CD4-positive, alpha-beta T cell (primary cell): ENCODE measurements around the gene C1QTNF6. TPM values are rescaled to one million over a fixed set of nuclear protein-coding genes. Genes with fewer than 3 reads are reported as not detected.

ENCODE experiments used
- ATAC-seq: fragments of 200-7000 bp; cut with Tn5 transposase; one replicate; pipeline ENCODE4 v1.10.0; 2022; ENCODE audit warnings: mild to moderate bottlenecking; ENCODE audit not compliant: poor library complexity
- CTCF ChIA-PET: fragments of 350-600 bp; sonication (Branson Sonifier 250); formaldehyde crosslinking; loops from one replicate; lab custom pipeline; 2021; ENCODE audit warnings: antibody characterized with exemption, inconsistent platforms; lab: Charles Lee
- POLR2A ChIA-PET: fragments of 350-600 bp; sonication (Branson Sonifier 250); formaldehyde crosslinking; loops from one replicate; lab custom pipeline; 2021; ENCODE audit warnings: antibody characterized with exemption, inconsistent platforms; lab: Charles Lee
- DNase-seq, 14 experiments: peaks; one replicate each; pipeline ENCODE4 v3.0.0-alpha.2; 2013 to 2020; ENCODE audit warnings: mixed read lengths in 2 of 14
- H3K27ac ChIP-seq, 2 donors: one replicate each; pipeline versions ENCODE4 v1.5.1 to v1.7.0; 2013; ENCODE audit warnings: low read length in 2 of 2, low read depth in 1 of 2, mild to moderate bottlenecking in 1 of 2
- H3K27me3 ChIP-seq, 2 experiments: 1 replicate in 1 of 2; 2 replicates in 1 of 2; pipeline versions ENCODE4 v1.6.1 to v1.7.0; 2013; ENCODE audit warnings: low read length in 2 of 2, control low read depth in 1 of 2, mild to moderate bottlenecking in 1 of 2, moderate library complexity in 1 of 2; ENCODE audit not compliant: insufficient read depth in 2 of 2, control insufficient read depth in 1 of 2
- H3K36me3 ChIP-seq: one replicate; pipeline ENCODE4 v1.6.1; 2013; ENCODE audit warnings: low read length, control low read depth; ENCODE audit not compliant: insufficient read depth
- H3K4me1 ChIP-seq: one replicate; pipeline ENCODE4 v1.6.1; 2013; ENCODE audit warnings: low read length, control low read depth; ENCODE audit not compliant: insufficient read depth
- H3K4me3 ChIP-seq: one replicate; pipeline ENCODE4 v1.5.1; 2013; ENCODE audit warnings: mild to moderate bottlenecking, low read length, moderate library complexity
- H3K9me3 ChIP-seq, 2 experiments: 1 replicate in 1 of 2; 2 replicates in 1 of 2; pipeline versions ENCODE4 v1.6.1 to v1.7.0; 2013; ENCODE audit warnings: low read length in 2 of 2, mild to moderate bottlenecking in 2 of 2, control low read depth in 1 of 2, moderate library complexity in 1 of 2; ENCODE audit not compliant: control insufficient read depth in 1 of 2, insufficient read depth in 1 of 2
- H3K27ac Mint-ChIP-seq: one replicate; pipeline ENCODE4 v1.8.0; 2020; ENCODE audit warnings: mixed read lengths
- H3K27me3 Mint-ChIP-seq: one replicate; pipeline ENCODE4 v1.8.0; 2021; ENCODE audit warnings: mixed read lengths
- H3K36me3 Mint-ChIP-seq: one replicate; pipeline ENCODE4 v1.8.0; 2021; ENCODE audit warnings: low read depth, mixed read lengths
- H3K4me1 Mint-ChIP-seq: one replicate; pipeline ENCODE4 v1.8.0; 2021; ENCODE audit warnings: low read depth, mixed read lengths
- H3K4me3 Mint-ChIP-seq: one replicate; pipeline ENCODE4 v1.8.0; 2020; ENCODE audit warnings: mild to moderate bottlenecking, mixed read lengths
- H3K9me3 Mint-ChIP-seq: one replicate; pipeline ENCODE4 v1.8.0; 2020; ENCODE audit warnings: mixed read lengths
- intact Hi-C, 2 experiments: fragments of 100-400 bp; cut with DNase I in 1 of 2; cut with micrococcal nuclease in 1 of 2; formaldehyde crosslinking; loops; one replicate each; pipeline versions ENCODE4 v1.15.1 to v1.9.0; 2023 to 2025; cut with DNase I, micrococcal nuclease
- total RNA-seq, 174 experiments: library from RNA in 2 of 174; stranded (reverse) in 2 of 174; gene quantifications; one replicate each; pipeline ENCODE4 v1.2.3 and lab custom pipeline; 2021 to 2026
- TF ChIP-seq, protein P1 (sequence below): fragments of 200-600 bp; IDR thresholded peaks from one replicate; pipeline ENCODE4 v1.8.0; 2022; ENCODE audit warnings: antibody characterized with exemption, mild to moderate bottlenecking

Gene C1QTNF6
- total RNA-seq, 2 experiments from 2014 or later = 11.9 to 12.1 TPM

DNA sequence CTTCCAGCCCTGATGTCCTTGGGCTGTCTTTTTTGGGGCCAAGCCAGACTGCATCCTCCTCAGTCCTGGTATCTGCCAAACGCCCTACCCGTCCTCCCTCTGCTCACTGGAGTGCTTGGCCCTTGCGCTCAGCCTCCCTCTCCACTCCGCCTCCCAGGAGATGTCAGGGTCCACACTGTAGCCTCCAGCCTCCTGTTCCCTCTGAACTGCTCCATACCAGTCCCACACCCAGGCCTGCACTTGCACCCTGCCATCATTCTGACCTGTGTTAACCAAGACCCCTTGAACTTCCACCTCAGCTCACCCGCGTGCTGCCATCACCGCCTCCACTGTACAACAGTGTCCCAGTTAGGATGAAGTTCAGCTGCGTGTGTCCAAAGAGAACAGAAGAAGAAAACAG is 32.1 kb downstream of the C1QTNF6 start:
- H3K4me3 Mint-ChIP-seq = no peak overlapping the region
- intact Hi-C loops = no loop called here
- H3K4me1 Mint-ChIP-seq = peaks cover 20% of the 10 kb centered on the region
- Histone ChIP-seq H3K4me1 (peaks cover 12% of the 10 kb centered on the region), H3K4me3 (no peak overlapping the region), H3K9me3 (peaks cover 0 to under 1% of the 10 kb centered on the region in 2 experiments), H3K27me3 (no peaks in the 10 kb centered on the region), H3K36me3 (no peaks in the 10 kb centered on the region), H3K27ac (no peak overlapping the region)
- TF ChIP-seq, protein P1, sequence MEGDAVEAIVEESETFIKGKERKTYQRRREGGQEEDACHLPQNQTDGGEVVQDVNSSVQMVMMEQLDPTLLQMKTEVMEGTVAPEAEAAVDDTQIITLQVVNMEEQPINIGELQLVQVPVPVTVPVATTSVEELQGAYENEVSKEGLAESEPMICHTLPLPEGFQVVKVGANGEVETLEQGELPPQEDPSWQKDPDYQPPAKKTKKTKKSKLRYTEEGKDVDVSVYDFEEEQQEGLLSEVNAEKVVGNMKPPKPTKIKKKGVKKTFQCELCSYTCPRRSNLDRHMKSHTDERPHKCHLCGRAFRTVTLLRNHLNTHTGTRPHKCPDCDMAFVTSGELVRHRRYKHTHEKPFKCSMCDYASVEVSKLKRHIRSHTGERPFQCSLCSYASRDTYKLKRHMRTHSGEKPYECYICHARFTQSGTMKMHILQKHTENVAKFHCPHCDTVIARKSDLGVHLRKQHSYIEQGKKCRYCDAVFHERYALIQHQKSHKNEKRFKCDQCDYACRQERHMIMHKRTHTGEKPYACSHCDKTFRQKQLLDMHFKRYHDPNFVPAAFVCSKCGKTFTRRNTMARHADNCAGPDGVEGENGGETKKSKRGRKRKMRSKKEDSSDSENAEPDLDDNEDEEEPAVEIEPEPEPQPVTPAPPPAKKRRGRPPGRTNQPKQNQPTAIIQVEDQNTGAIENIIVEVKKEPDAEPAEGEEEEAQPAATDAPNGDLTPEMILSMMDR = no peak
- H3K27me3 Mint-ChIP-seq = no peaks in the 10 kb centered on the region
- ChIA-PET POLR2A (no interaction called here), CTCF (no interaction called here)
- H3K36me3 Mint-ChIP-seq = no peaks in the 10 kb centered on the region
- no peak overlapping the region for H3K27ac Mint-ChIP-seq
- H3K9me3 Mint-ChIP-seq = no peaks in the 10 kb centered on the region
- ATAC-seq (no peak), DNase-seq (no peak)

DNA sequence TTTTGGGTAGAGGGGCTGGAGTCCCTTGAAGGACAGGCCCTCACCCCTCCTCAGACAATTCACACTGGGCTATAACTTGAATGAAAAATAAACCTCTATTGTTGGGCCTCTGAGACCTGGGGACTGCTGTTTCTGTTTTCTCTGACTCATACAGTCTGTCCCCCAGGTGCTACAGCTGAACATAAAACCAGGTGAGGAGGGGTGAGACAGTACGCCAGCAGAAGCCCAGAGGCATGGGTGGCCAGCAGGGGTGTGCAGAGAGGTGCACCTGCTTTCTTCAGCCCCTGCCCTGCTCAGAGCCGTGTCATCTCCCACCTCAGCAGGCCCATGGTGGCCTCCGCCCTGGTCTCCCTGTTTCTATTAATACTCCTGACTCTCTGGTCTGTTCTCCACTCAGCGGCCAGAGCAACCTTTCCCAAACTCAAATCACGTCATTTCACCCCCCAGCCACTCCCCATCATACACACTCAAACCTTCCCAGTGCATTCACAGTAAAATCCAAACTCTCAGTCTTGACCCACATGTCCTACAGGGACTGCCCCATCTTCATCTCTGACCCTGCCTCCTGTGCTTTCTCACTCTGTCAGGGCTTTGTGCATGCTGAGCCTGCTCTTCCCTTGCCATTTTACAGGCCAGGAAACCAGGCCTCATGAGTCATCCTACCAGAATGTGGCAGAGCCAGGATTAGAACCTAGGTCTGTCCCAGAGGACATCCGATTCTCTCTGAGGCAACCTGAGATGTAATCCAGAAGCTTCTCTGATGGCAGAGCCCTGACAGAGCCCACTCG is 32.9 kb downstream of the C1QTNF6 start:
- CTCF ChIA-PET = no interaction called here
- peaks cover 16% of the 10 kb centered on the region for H3K4me1 ChIP-seq
- no peaks in the 10 kb centered on the region for H3K36me3 ChIP-seq
- H3K4me1 Mint-ChIP-seq = peaks cover 28% of the 10 kb centered on the region
- H3K36me3 Mint-ChIP-seq = peaks cover 2% of the 10 kb centered on the region
- DNase-seq (no peak), ATAC-seq (no peak)
- POLR2A ChIA-PET = no interaction called here
- H3K9me3 Mint-ChIP-seq = no peaks in the 10 kb centered on the region
- no peak overlapping the region for H3K27ac ChIP-seq
- H3K4me3 ChIP-seq = no peak overlapping the region
- H3K4me3 Mint-ChIP-seq = no peak overlapping the region
- TF ChIP-seq, protein P1 = no peak
- no peaks in the 10 kb centered on the region for H3K9me3 ChIP-seq
- intact Hi-C loops = no loop called here
- no peaks in the 10 kb centered on the region for H3K27me3 Mint-ChIP-seq
- no peak overlapping the region for H3K27ac Mint-ChIP-seq
- H3K27me3 ChIP-seq = no peaks in the 10 kb centered on the region

DNA sequence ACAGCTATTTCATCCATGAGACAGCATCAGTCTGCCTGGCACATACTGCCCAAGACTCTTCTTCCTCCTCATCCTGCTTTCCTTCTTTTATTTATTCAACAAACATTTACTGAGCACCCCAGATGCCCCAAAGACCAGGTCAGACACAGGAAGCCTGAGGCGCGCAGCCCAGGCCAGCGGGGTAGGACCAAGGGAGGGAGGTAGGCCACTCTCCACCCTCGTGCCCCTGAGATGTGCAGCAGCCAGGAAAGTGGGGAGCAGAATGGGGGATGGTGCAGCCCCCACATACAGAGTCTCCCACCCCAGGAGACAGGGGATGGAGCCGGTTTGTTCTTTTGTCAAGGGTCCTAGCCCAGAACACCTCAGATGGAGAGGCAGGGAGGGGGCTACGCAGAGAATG is 34.1 kb downstream of the C1QTNF6 start:
- Mint-ChIP-seq H3K27me3 (no peaks in the 10 kb centered on the region), H3K27ac (no peak overlapping the region), H3K4me1 (peaks cover 41% of the 10 kb centered on the region), H3K9me3 (no peaks in the 10 kb centered on the region), H3K4me3 (no peak overlapping the region), H3K36me3 (peaks cover 8% of the 10 kb centered on the region)
- TF ChIP-seq, protein P1 = no peak
- POLR2A ChIA-PET = no interaction called here
- Histone ChIP-seq H3K36me3 (no peaks in the 10 kb centered on the region), H3K4me1 (peaks cover 22% of the 10 kb centered on the region), H3K27ac (no peak overlapping the region), H3K9me3 (no peaks in the 10 kb centered on the region), H3K4me3 (no peak overlapping the region), H3K27me3 (no peaks in the 10 kb centered on the region)
- ATAC-seq (no peak), DNase-seq (no peak)
- intact Hi-C loops = no loop called here
- CTCF ChIA-PET = no interaction called here
